ENCODE data around the gene MED17. TPM values are rescaled to one million over a fixed set of nuclear protein-coding genes. Genes with fewer than 3 reads are reported as not detected.

Gene MED17
- total and polyA plus RNA-seq, 2 of the 13 experiments (the other 11 are each of a cell fraction or from before 2014, with no cell fraction given), result 23.1 to 37.0 TPM

GRCh38 chr11:93784145-93784934, at the start of gene MED17 (continued):
- TF ChIP-seq ZNF142 (CRISPR knock-in tag; IDR thresholded peaks at IDR 0.05), result peak; percentile 64
- no peak; the same call in 1 of the 2 replicates for TF ChIP-seq PAF1 (CRISPR knock-in tag; IDR thresholded peaks at IDR 0.05)
- no peak for TF ChIP-seq GPN1 (CRISPR knock-in tag; IDR thresholded peaks at IDR 0.05; ENCODE audit: borderline replicate concordance)
- no peak for TF ChIP-seq SRSF4 (IDR thresholded peaks at IDR 0.05; ENCODE audit: low read depth, low read length, poor library complexity, severe bottlenecking)
- TF ChIP-seq KLF12 (CRISPR knock-in tag; IDR thresholded peaks at IDR 0.05; ENCODE audit: borderline replicate concordance), result peak; percentile 94; the same call in 1 of the 2 replicates
- peak; percentile 44; the same call in 1 of the 2 replicates for TF ChIP-seq ELF4 (CRISPR knock-in tag; IDR thresholded peaks at IDR 0.05; ENCODE audit: borderline replicate concordance)
- TF ChIP-seq KDM5B (CRISPR knock-in tag; IDR thresholded peaks at IDR 0.05; ENCODE audit: borderline replicate concordance), result peak; percentile 86
- TF ChIP-seq ZNF510 (CRISPR knock-in tag; IDR thresholded peaks at IDR 0.05; ENCODE audit: low read depth), result no peak; the same call in 1 of the 2 replicates
- peak; percentile 64; the same call in 1 of the 2 replicates for TF ChIP-seq ZNF766 (CRISPR knock-in tag; IDR thresholded peaks at IDR 0.05; ENCODE audit: borderline replicate concordance)
- 0 out of 2 replicates have a peak, but pooled peaks have one; percentile 46 for TF ChIP-seq ZBTB4 (CRISPR knock-in tag; IDR thresholded peaks at IDR 0.05; ENCODE audit: borderline replicate concordance)
- TF ChIP-seq, protein P1, sequence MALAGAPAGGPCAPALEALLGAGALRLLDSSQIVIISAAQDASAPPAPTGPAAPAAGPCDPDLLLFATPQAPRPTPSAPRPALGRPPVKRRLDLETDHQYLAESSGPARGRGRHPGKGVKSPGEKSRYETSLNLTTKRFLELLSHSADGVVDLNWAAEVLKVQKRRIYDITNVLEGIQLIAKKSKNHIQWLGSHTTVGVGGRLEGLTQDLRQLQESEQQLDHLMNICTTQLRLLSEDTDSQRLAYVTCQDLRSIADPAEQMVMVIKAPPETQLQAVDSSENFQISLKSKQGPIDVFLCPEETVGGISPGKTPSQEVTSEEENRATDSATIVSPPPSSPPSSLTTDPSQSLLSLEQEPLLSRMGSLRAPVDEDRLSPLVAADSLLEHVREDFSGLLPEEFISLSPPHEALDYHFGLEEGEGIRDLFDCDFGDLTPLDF (CRISPR knock-in tag; IDR thresholded peaks at IDR 0.05), result no peak; the same call in none of the 2 replicates
- TF ChIP-seq NCOA2 (CRISPR knock-in tag; IDR thresholded peaks at IDR 0.05), result no peak
- TF ChIP-seq ZNF382 (CRISPR knock-in tag; IDR thresholded peaks at IDR 0.05; ENCODE audit: borderline replicate concordance), result no peak
- TF ChIP-seq ARNT2 (CRISPR knock-in tag; IDR thresholded peaks at IDR 0.05; ENCODE audit: low read depth), result 0 out of 2 replicates have a peak, but pooled peaks have one; percentile 48
- TF ChIP-seq ZBTB3 (CRISPR knock-in tag; IDR thresholded peaks at IDR 0.05; ENCODE audit: borderline replicate concordance, low read depth), result no peak
- TF ChIP-seq ZNF484 (CRISPR knock-in tag; IDR thresholded peaks at IDR 0.05; ENCODE audit: borderline replicate concordance, low read depth), result no peak
- peak; percentile 88 for TF ChIP-seq RBM39 (IDR thresholded peaks at IDR 0.05; ENCODE audit: low read depth, low read length, poor library complexity, severe bottlenecking)

Measured in HepG2 (cell line).